GM19025 (cell line): ENCODE results near the gene DNAL4.

Source experiments
- ATAC-seq: cut with Tn5 transposase; IDR thresholded peaks from one replicate; pipeline ENCODE4 v1.9.1; 2021; ENCODE audit warnings: mild to moderate bottlenecking, low read depth, moderate library complexity; ENCODE audit not compliant: unreplicated experiment

The DNAL4 gene

GRCh38 chr22:38761202-38762162 is 32.5 kb downstream of the DNAL4 start:
- ATAC-seq, result no peak

- no peak for ATAC-seq
Observed at GRCh38 chr22:38760477-38761201, 33.3 kb downstream of the DNAL4 start.

GRCh38 chr22:38759005-38759404 is 34.9 kb downstream of the DNAL4 start:
- ATAC-seq, result no peak

GRCh38 chr22:38758276-38758945 is 35.5 kb downstream of the DNAL4 start:
- ATAC-seq, result no peak

- ATAC-seq, result no peak
Observed at GRCh38 chr22:38757464-38757757, 36.5 kb downstream of the DNAL4 start.

GRCh38 chr22:38756711-38757463 is 37.1 kb downstream of the DNAL4 start:
- ATAC-seq, result no peak

GRCh38 chr22:38755911-38756532 is 37.9 kb downstream of the DNAL4 start, which contains the start of gene SUN2:
SUN2 (minus strand) TSS chr22:38755998; CDS start chr22:38752628, 3,370 bp downstream.
- peak; percentile 71 for ATAC-seq

- ATAC-seq, result peak; percentile 37
Observed at GRCh38 chr22:38755155-38755910, 38.6 kb downstream of the DNAL4 start.

- ATAC-seq, result no peak
Observed at GRCh38 chr22:38754751-38755154, 39.2 kb downstream of the DNAL4 start.

GRCh38 chr22:38753948-38754750 is 39.8 kb downstream of the DNAL4 start:
- ATAC-seq, result no peak

GRCh38 chr22:38751422-38752346 is 42.3 kb downstream of the DNAL4 start:
- ATAC-seq, result no peak

GRCh38 chr22:38751066-38751421 is 42.9 kb downstream of the DNAL4 start:
- no peak for ATAC-seq

- ATAC-seq, result no peak
Observed at GRCh38 chr22:38750638-38751037, 43.3 kb downstream of the DNAL4 start.

- no peak for ATAC-seq
Observed at GRCh38 chr22:38750104-38750503, 43.8 kb downstream of the DNAL4 start.

- ATAC-seq, result no peak
Observed at GRCh38 chr22:38748487-38749136, 45.3 kb downstream of the DNAL4 start.

- ATAC-seq, result no peak
Observed at GRCh38 chr22:38745676-38746460, 48.1 kb downstream of the DNAL4 start.
